Measurements from ENCODE around the gene GATA1.

DNA sequence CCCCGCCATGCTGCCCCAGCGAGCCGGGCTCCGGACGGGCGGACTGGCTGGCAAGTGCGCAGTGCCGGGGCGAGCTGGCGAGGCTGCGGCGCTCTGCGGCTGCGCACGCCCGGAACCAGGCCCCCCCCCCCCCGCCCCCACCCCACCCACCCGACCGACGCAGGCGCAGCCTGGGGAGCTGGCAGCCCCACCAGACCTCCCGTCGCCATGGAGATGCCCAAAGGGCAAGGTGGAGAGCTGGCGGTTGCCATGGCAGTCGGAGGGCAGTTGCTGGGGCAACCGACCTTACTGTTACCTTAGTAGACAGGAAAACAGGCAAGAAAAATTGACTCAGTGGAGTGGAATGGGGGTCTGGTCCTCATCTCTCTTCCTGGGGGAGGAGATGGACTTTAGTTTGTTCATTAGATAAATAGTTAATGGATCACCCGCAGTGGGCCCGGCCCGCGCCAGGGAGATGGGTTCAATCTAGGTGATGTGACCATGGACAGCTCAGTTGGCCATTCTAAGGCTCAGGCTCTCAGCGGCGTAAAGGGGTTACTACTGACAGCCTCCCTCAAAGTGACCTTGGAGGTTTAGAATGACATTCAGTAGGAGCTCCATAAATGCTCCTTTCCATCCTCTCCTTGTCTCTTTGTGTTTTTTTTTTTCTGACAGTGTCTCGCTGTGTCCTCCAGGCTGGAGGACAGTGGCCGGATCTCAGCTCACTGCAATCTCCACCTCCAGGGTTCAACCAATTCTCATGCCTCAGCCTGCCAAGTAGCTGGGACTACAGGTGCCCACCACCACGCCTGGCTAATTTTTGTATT lies 49.3 kb downstream of the GATA1 start, which contains the start of gene PCSK1N:
- TF ChIP-seq EZH2 (IDR thresholded peaks at IDR 0.05; ENCODE audit: insufficient read depth, poor library complexity, severe bottlenecking), result no peak
- no peak for TF ChIP-seq EZH2phosphoT487 (IDR thresholded peaks at IDR 0.05; ENCODE audit: insufficient read depth, low read depth)
